Neural cell (in vitro differentiated cells): ENCODE data around the gene SLC25A23.

Source experiments
- CTCF ChIP-seq: fragments of 450-650 bp; IDR thresholded peaks from 2 replicates; pipeline ENCODE4 v1.5.1; 2014; ENCODE audit warnings: antibody characterized with exemption, mild to moderate bottlenecking, moderate library complexity; ENCODE audit not compliant: poor library complexity, severe bottlenecking
- POLR2AphosphoS5 ChIP-seq: IDR thresholded peaks from 2 replicates; pipeline ENCODE4 v1.6.1; 2012
- SMC3 ChIP-seq: fragments of 450-650 bp; conservative IDR thresholded peaks from 2 replicates; pipeline ENCODE4 v1.6.1; 2014; ENCODE audit warnings: antibody characterized with exemption, mild to moderate bottlenecking, moderate library complexity; ENCODE audit not compliant: poor library complexity

GRCh38 chr19:6473647-6474046 lies 14.1 kb upstream of the SLC25A23 start:
- TF ChIP-seq CTCF = no peak
- TF ChIP-seq POLR2AphosphoS5 = no peak
- TF ChIP-seq SMC3 = no peak
